Stomach smooth muscle (tissue), 2 donors: ENCODE data around the gene PXYLP1.
"Not testable (repeated sequence)": the region's sequence is repeated elsewhere in the genome, so short reads cannot be mapped to it uniquely, and the experiment has no call there.

Experiments used
- H3K27ac ChIP-seq: one replicate; pipeline ENCODE4 v1.7.0; 2013; ENCODE audit warnings: mild to moderate bottlenecking, low read length, inconsistent platforms
- H3K27me3 ChIP-seq, 2 donors: one replicate each; pipeline ENCODE4 v1.7.0; 2013; ENCODE audit warnings: low read length in 2 of 2; ENCODE audit not compliant: insufficient read depth in 2 of 2, control insufficient read depth in 1 of 2
- H3K36me3 ChIP-seq, 2 donors: one replicate each; pipeline ENCODE4 v1.7.0; 2013; ENCODE audit warnings: low read length in 2 of 2; ENCODE audit not compliant: control insufficient read depth in 2 of 2, insufficient read depth in 2 of 2
- H3K4me1 ChIP-seq: one replicate; pipeline ENCODE4 v1.7.0; 2013; ENCODE audit warnings: low read length; ENCODE audit not compliant: control insufficient read depth, insufficient read depth
- H3K4me3 ChIP-seq, 2 donors: one replicate each; pipeline ENCODE4 v1.7.0; 2013; ENCODE audit warnings: low read length in 2 of 2
- H3K9ac ChIP-seq, 2 donors: one replicate each; pipeline ENCODE4 v1.7.0; 2013; ENCODE audit warnings: low read length in 2 of 2, mild to moderate bottlenecking in 1 of 2
- H3K9me3 ChIP-seq, 2 donors: one replicate each; pipeline ENCODE4 v1.7.0; 2013; ENCODE audit warnings: low read length in 2 of 2; ENCODE audit not compliant: control insufficient read depth in 2 of 2
- donor health status: healthy.
- donor health status: Pancreatic carcinoma.

Gene PXYLP1

DNA sequence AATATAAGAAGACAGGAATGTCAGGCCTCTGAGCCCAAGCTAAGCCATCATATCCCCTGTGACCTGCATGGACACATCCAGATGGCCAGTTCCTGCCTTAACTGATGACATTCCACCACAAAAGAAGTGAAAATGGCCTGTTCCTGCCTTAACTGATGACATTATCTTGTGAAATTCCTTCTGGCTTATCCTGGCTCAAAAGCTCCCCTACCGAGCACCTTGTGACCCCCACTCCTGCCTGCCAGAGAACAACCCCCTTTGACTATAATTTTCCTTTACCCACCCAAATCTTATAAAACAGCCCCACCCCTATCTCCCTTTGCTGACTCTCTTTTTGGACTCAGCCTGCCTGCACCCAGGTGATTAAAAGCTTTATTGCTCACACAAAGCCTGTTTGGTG, 20.3 kb upstream of the PXYLP1 start:
- H3K4me1 ChIP-seq, H3K9me3 ChIP-seq, H3K36me3 ChIP-seq, H3K9ac ChIP-seq, H3K4me3 ChIP-seq, H3K27me3 ChIP-seq, H3K27ac ChIP-seq: not testable (repeated sequence)

GRCh38 chr3:141212101-141212500, 19.5 kb upstream of the PXYLP1 start:
- H3K4me1 ChIP-seq = no peaks in the 10 kb centered on the region
- H3K4me3 ChIP-seq = no peak overlapping the region
- no peaks in the 10 kb centered on the region for H3K27me3 ChIP-seq
- H3K27ac ChIP-seq = no peak overlapping the region
- H3K9ac ChIP-seq = no peak overlapping the region
- no peaks in the 10 kb centered on the region for H3K36me3 ChIP-seq
- peaks cover 0 to 4% of the 10 kb centered on the region in 2 donors for H3K9me3 ChIP-seq

DNA sequence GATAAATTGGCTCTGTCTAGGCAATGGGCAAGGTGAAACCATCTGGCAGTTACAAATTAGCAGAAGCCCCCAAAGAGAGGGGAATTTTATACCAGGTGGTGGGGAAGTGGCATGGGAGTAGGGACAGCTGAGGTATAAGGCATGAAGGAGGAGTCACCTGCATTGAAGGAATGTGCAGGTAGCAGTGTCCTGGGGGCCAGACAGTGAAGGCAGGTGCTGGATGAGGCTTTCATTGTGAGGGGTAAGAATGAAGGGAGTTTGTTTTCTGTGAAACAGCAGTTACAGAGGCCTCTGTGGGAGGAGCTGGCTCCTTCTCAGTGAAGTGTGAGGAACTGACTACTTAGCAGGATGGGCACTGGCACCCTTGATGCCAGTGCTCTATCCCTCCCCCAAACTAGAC, 19.1 kb upstream of the PXYLP1 start:
- no peak overlapping the region for H3K4me3 ChIP-seq
- peaks cover 0 to 4% of the 10 kb centered on the region in 2 donors for H3K9me3 ChIP-seq
- no peak overlapping the region for H3K9ac ChIP-seq
- H3K36me3 ChIP-seq = no peaks in the 10 kb centered on the region
- no peaks in the 10 kb centered on the region for H3K4me1 ChIP-seq
- no peak overlapping the region for H3K27ac ChIP-seq
- no peaks in the 10 kb centered on the region for H3K27me3 ChIP-seq

- H3K27ac ChIP-seq = no peak overlapping the region
- H3K9me3 ChIP-seq = peaks cover 0 to 4% of the 10 kb centered on the region in 2 donors
- H3K27me3 ChIP-seq = no peaks in the 10 kb centered on the region
- H3K9ac ChIP-seq = no peak overlapping the region
- no peak overlapping the region for H3K4me3 ChIP-seq
- no peaks in the 10 kb centered on the region for H3K36me3 ChIP-seq
- H3K4me1 ChIP-seq = no peaks in the 10 kb centered on the region
Observed at GRCh38 chr3:141216975-141217374, 14.7 kb upstream of the PXYLP1 start.

GRCh38 chr3:141217389-141217788, 14.2 kb upstream of the PXYLP1 start:
- Histone ChIP-seq H3K4me3 (no peak overlapping the region), H3K36me3 (no peaks in the 10 kb centered on the region), H3K4me1 (no peaks in the 10 kb centered on the region), H3K27me3 (no peaks in the 10 kb centered on the region), H3K9me3 (peaks cover 0 to 3% of the 10 kb centered on the region in 2 donors), H3K9ac (no peak overlapping the region), H3K27ac (no peak overlapping the region)

DNA sequence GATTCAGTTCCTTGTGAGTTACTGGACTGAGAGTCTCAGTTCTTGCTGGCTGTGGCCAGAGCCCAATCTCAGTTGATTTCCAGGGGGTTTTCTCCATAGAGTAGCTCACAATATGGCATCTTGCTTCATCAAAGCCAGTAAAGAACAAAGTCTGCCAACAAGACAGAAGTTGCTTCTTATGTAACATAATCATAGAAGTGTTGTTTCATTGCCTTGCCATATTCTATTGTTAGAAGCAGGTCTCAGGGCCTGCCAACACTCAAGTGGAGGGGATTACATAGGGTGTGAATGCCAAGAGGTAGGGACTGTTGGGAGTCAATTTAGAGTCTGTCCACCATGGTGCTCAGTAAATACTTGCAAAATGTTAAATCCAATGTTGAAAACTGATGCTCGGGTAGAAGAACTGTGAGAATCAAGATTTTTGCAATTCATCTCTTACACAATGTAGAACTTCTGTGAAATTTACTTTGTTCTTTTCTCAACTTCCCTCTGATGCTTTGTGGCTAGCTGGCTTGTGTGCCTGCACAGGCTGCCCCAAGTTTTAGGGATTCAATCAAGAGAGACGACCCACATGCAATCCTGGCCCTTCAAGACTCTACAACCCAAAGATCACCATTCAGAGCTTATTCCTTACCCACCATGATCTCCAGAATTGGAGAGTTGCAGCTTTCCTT, 13.3 kb upstream of the PXYLP1 start:
- H3K9ac ChIP-seq = no peak overlapping the region
- H3K27me3 ChIP-seq = no peaks in the 10 kb centered on the region
- H3K27ac ChIP-seq = no peak overlapping the region
- H3K4me3 ChIP-seq = no peak overlapping the region
- H3K9me3 ChIP-seq = no peaks in the 10 kb centered on the region
- H3K4me1 ChIP-seq = no peaks in the 10 kb centered on the region
- H3K36me3 ChIP-seq = no peaks in the 10 kb centered on the region

DNA sequence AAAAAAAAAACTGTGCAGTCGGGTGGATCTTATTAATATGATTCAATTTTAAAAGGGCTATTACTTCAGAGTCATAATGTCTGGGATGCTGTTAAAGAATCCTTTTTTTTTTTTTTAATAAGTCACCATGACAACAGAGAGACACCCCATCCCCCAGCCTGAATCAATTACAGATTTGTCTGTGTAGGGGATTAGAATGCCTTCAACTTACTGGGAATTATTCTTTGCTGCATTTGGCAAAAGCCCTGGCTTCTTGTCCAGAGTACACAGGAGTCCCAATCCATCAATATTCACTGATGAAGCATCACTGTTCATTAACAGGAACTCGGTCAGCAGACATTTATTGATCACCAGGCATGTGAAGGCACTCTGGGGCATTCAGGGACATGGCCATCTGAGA, 12.7 kb upstream of the PXYLP1 start:
- no peak overlapping the region for H3K9ac ChIP-seq
- no peaks in the 10 kb centered on the region for H3K9me3 ChIP-seq
- no peaks in the 10 kb centered on the region for H3K4me1 ChIP-seq
- H3K4me3 ChIP-seq = no peak overlapping the region
- no peaks in the 10 kb centered on the region for H3K27me3 ChIP-seq
- H3K36me3 ChIP-seq = no peaks in the 10 kb centered on the region
- no peak overlapping the region for H3K27ac ChIP-seq

DNA sequence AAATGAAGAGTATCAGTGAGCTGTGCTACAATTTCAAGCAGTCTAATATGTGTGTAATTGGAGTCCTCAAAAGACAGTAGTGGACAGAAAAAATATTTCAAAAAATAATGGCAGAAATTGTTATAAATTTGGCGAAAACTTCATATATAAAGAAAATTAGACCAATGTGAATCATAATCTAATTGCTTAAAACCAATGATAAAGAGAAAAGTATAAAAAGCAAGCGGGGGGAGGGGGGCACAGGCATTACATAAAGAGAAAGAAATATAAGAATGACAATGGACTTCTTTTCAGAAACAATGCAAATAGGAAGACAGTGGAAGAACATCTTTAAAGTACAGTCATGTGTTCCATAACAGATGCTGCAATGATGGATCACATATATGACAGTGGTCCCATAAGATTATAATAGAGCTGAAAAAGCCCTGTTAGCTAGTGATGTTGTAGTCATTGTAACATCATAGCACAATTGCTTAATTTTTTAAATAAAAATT, 7.9 kb upstream of the PXYLP1 start:
- Histone ChIP-seq H3K27ac (no peak overlapping the region), H3K4me3 (no peak overlapping the region), H3K27me3 (no peaks in the 10 kb centered on the region), H3K36me3 (no peaks in the 10 kb centered on the region), H3K9ac (no peak overlapping the region), H3K4me1 (no peaks in the 10 kb centered on the region), H3K9me3 (no peaks in the 10 kb centered on the region)

DNA sequence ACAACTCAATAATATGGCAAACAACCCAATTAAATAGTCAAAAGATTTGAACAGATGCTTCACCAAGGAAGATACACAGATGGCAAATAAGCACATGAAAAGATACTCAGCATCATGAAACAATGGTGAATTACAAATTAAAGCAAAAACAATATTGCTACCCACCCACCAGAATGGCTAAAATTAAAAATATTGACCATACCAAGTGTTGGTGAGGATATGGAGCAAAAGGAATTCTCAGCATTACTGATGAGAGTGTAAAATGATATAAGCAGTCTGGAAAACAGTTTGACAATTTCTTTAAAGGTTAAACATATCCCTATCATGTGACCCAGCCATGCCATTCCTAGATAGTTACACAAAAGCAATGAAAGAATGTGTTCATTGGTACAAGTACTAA, 5.7 kb upstream of the PXYLP1 start:
- H3K27me3 ChIP-seq = no peaks in the 10 kb centered on the region
- no peak overlapping the region for H3K9ac ChIP-seq

DNA sequence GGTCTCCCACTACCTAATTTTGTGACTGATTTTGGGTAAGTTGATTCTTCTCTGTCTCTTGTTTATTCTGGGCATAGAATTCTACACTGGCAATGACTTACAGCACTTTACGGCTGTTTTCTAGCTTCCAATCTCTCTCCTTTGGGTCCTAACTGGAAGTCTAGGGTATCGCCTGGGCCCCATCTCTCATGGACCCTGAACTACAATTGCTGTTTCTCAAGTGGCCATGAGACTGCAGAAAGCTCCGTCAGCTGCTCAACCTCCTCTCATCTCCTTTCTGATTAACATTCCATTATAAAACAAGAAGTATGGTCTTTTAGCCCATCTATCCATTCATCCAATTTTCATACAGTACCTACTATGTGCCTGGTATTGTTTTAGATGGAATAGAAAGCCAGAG, 4.4 kb upstream of the PXYLP1 start:
- peaks cover 12% of the 10 kb centered on the region for H3K4me1 ChIP-seq
- H3K36me3 ChIP-seq = no peaks in the 10 kb centered on the region
- H3K27me3 ChIP-seq = no peaks in the 10 kb centered on the region
- no peak overlapping the region for H3K4me3 ChIP-seq
- H3K9me3 ChIP-seq = no peaks in the 10 kb centered on the region
- no peak overlapping the region for H3K27ac ChIP-seq
- no peak overlapping the region for H3K9ac ChIP-seq

More for the DNA sequence above, 5.7 kb upstream of the PXYLP1 start:
- Histone ChIP-seq H3K4me3 (no peak overlapping the region), H3K9me3 (no peaks in the 10 kb centered on the region), H3K4me1 (peaks cover 6% of the 10 kb centered on the region), H3K36me3 (no peaks in the 10 kb centered on the region), H3K27ac (no peak overlapping the region)

DNA sequence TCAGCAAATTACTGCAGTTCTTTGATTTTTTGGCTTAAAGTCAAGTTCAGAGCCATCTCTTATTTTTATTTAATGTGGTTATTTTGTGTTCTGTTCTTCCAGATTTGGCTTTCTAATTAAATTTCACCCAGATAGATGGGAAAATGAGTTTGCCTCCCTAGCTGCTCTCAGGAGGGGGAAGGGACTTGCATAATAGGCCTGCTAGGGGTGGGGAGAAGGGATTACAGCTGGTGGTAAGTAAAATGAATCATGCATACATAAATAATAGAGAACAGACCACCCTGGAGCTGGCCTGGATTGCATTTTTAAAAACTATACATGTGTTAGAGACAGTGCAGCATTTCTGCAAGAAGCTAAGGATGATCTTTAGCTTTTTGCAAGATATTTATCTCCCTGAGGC, 3.9 kb upstream of the PXYLP1 start:
- Histone ChIP-seq H3K36me3 (no peaks in the 10 kb centered on the region), H3K4me1 (peaks cover 18% of the 10 kb centered on the region), H3K27ac (no peak overlapping the region), H3K9me3 (no peaks in the 10 kb centered on the region), H3K4me3 (no peak overlapping the region), H3K9ac (no peak overlapping the region), H3K27me3 (no peaks in the 10 kb centered on the region)
